ENCODE measurements around the gene USH2A.

USH2A gene

GRCh38 chr1:216422821-216423520 lies at the start of gene USH2A:
Gene USH2A, minus strand, starts transcription at chr1:216423448. Its CDS starts 1,112 bp downstream, at chr1:216422336.
- FAIRE-seq = no peak

- no peak for FAIRE-seq
These were observed 43.0 kb upstream of the USH2A start for GRCh38 chr1:216466162-216466801.

- FAIRE-seq = no peak
These were observed 41.2 kb upstream of the USH2A start for GRCh38 chr1:216464489-216464888.

- FAIRE-seq = no peak
These were observed 39.0 kb upstream of the USH2A start for GRCh38 chr1:216462066-216462775.

- FAIRE-seq = no peak
These were observed 38.2 kb upstream of the USH2A start for GRCh38 chr1:216461466-216461865.

GRCh38 chr1:216459651-216460207 lies 36.5 kb upstream of the USH2A start:
- no peak for FAIRE-seq

GRCh38 chr1:216458812-216459211 lies 35.6 kb upstream of the USH2A start:
- no peak for FAIRE-seq

GRCh38 chr1:216457356-216457755 lies 34.1 kb upstream of the USH2A start:
- no peak for FAIRE-seq

- no peak for FAIRE-seq
These were observed 33.4 kb upstream of the USH2A start for GRCh38 chr1:216456682-216457081.

- FAIRE-seq = no peak
These were observed 30.5 kb upstream of the USH2A start for GRCh38 chr1:216453777-216454176.

- FAIRE-seq = no peak
These were observed 27.0 kb upstream of the USH2A start for GRCh38 chr1:216450227-216450626.

- FAIRE-seq = no peak
These were observed 24.8 kb upstream of the USH2A start for GRCh38 chr1:216448011-216448510.

- no peak for FAIRE-seq
These were observed 14.4 kb upstream of the USH2A start for GRCh38 chr1:216437603-216438002.

GRCh38 chr1:216434232-216434631 lies 11.0 kb upstream of the USH2A start:
- FAIRE-seq = no peak

- no peak for FAIRE-seq
These were observed 9.9 kb upstream of the USH2A start for GRCh38 chr1:216433175-216433574.

GRCh38 chr1:216430744-216431143 lies 7.5 kb upstream of the USH2A start:
- FAIRE-seq = no peak

- no peak for FAIRE-seq
These were observed 2.3 kb upstream of the USH2A start for GRCh38 chr1:216425577-216425976.

- FAIRE-seq = no peak
These were observed 2.5 kb downstream of the USH2A start for GRCh38 chr1:216420746-216421145.

GRCh38 chr1:216420263-216420662 lies 3.0 kb downstream of the USH2A start:
- FAIRE-seq = no peak

- FAIRE-seq = no peak
These were observed 6.8 kb downstream of the USH2A start for GRCh38 chr1:216416488-216416887.

GRCh38 chr1:216410026-216410425 lies 13.2 kb downstream of the USH2A start:
- no peak for FAIRE-seq

- no peak for FAIRE-seq
These were observed 32.3 kb downstream of the USH2A start for GRCh38 chr1:216390956-216391355.

- FAIRE-seq = no peak
These were observed 33.5 kb downstream of the USH2A start for GRCh38 chr1:216389774-216390173.

GRCh38 chr1:216388558-216388957 lies 34.7 kb downstream of the USH2A start:
- FAIRE-seq = no peak

Measured in G401.6 (cell line).